ENCODE data around the gene AACS.
"Not testable (repeated sequence)": the region's sequence is repeated elsewhere in the genome, so short reads cannot be mapped to it uniquely, and the experiment has no call there.

Gene AACS

DNA sequence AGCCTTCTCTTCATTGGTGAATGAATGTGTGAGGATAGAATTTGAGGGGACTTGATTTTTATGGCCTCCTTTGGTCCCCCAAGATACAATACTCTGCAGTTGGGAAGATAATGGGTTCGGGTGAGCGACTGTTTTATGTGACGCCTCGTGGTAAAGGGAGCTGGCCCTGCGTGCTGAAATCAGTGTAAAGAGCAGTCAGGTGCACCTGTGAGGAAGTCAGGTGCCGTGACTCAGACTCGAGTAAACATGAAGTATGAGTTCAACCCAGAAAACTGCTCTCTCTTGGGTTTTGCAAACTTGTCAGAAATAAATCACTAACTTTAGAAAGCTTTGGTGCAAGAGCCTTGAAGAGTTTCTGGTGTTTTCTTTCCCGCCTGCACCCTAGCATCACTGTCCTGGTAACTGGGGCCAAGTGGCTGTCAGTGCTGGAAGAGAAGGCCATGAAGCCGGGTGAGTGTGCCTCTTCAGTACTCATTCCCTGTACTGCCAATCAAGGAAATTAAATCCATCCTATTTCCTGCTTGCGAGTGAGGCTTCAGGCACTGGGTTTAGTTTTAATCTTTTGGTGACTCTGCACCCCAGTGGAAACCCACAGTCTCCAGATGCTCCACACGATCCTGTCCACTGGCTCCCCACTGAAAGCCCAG, 59.2 kb downstream of the AACS start:
- no peak for DNase-seq (ENCODE audit: low read depth)

DNA sequence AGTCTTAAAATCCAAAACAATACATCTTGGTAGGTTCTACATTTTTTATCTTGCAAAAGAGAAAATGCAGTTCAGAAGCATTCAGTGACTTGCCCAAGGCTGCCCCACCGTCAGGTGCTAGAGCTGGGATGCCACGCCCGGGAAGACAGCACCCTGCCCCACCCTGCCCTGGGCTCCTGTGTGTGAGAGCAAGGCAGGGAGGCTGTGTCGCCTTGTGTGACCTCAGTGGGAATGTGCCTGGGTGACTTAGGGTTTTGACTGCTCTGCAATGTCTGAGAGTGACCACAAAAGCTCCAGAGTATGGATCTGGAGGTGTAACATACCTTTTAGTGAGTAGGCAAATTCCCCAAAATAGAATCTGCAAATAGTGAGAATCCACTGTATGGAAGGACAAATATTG, 60.0 kb downstream of the AACS start:
- DNase-seq (ENCODE audit: low read depth) = no peak

DNA sequence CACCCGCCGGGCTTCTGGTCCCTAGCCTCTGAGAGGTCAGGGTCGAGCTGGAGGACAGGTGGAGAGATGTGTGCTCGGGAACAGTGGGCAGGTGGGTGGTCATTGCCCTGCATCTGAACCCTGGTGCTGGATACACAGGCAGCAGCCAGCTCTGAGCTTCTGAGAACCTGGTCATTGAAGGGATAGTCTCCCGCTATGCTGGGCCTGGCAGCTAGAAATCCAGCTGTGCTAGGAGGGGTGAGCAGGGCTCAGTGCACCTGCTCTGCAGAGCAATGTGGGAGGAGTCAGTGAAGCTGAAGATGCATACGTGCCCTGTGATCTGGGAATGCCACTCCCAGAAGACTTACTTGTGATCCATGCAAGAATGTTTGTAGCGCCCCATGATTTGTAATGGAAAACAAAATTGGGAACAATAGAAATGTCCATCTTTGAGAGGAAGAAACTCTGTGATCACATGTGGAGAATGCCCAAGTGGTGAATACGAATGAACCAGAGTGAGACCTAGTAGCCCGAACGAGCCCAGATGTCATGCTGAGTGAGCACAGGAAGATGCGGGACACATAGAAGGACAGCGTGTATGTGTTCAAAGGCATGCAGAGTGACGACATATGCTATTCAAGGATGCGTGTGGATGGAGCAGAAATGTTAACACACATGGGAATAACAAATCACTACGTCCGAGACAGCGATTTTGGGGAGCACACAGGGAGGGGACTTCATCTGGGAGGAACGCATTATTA, 63.4 kb downstream of the AACS start:
- no peak for DNase-seq (ENCODE audit: low read depth)

DNA sequence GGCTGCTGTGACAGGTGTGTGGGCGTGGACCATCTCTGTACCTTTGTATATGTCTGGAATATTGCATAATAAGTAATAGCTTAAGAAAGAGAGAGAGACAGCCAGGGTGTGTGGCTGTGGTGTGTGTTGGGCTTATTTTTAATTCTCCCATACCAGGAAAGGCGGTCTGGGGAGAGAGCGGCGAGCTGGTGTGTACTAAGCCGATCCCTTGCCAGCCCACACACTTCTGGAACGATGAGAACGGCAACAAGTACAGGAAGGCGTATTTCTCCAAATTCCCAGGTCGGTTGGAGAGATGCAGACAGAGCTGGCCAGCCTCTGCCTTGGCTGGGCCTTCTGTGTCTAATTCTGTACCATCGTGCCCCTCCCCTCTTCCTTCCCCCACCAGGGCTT, 63.9 kb downstream of the AACS start:
- DNase-seq (ENCODE audit: low read depth) = no peak

DNA sequence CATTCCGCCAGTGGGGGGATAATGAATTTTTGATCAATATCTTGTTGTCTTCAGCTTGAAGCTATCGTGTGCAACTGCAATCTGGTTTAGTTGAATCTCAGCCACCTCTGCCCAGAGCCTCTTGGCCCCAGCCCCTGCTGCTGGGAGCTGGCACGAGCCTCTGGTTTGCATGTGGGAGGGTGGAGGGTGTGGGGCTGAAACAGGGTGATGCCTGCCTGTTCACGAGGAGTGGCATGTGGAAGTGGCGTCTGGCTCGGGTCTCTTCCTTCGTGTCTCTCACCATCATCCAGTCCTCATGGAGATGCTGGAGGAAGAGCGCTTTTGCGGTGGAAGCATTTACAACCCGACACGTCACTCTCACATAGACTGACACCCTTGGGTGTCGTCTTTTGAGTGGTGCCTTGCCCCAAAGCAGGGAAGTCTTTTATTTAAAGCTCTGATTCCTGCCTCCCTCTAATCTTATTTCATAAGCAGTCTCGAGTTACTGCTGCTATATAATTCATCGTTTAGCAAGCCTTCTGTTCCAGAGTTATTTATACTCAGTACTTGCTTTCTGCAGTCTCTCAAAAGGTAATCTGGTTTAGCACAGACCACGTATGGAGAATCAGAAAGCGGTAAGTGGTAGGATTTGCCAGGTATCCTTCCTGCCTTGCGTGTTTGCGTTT, 64.5 kb downstream of the AACS start:
- no peak for DNase-seq (ENCODE audit: low read depth)

DNA sequence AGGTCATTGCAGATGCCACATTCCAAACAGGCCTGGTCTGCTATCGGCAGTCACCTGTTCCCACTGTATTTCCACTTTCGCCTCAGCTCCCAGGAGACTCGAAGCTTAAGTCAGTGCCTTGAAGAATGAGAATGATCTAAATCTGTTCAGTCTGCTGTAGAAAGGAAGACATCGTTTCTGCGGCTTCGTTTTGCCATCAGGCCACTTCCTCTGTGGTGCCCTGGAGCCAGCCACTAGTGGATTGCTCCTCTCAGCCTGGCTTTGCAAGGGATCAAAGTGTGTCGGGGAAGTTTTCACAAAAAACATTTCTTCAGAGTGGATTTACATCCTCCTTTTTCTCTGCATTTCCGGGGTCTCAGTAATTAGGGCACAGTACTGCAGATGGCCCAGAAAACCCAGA, 66.7 kb downstream of the AACS start:
- DNase-seq (ENCODE audit: low read depth) = no peak

DNA sequence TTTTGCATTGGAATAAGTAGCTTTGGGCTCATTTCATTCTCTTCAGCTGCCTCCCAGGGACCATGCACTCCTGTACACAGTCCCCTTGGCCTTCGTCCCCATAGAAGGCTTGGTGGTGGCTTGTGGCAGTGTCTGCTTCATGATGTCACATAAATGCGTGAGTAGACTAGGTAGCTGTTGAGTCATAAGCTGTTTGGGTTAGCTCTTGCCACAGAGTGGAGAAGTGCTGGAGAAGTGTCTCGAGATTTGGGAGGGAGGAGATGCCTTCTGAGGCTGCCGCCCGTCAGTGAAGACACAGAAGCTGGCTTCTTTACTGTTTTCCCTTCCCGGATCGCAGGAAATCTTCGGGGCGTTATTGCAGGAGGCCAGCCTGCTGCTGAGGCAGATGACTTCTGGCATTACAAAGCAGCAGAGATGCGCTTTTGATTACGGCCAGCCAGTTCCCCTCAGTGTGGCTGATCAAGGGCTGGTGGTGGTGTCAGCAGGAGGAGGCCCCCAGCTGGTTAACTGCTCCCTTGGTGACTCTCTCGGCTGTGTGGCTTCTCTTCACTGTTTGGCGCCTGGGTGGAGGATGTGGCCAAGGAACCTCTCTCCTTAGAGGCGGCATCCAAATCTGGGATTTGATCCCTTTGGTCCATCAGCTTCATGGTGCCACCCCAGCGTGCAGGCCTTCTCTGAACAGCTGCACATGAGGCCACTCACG, 67.6 kb downstream of the AACS start:
- no peak for DNase-seq (ENCODE audit: low read depth)

DNA sequence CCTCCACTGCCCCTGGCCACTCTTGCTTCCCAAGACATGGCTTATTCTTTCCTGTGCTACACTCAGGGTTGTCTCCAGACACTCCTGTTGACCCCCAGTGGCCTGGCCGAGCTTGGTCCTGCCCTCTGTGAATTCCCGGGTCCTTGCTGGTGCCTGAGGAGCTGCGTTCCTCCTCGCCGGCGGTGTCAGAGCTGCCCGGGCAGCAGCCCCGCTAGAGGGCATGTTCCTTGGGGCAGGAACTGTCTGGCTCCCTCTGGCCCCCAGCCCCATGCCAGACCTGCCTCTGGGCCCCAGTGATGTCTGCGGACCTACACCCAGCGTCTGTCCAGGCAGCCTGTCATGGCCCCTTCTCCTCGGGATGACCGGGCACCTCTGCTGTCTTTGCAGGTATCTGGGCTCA, 68.4 kb downstream of the AACS start:
- DNase-seq (ENCODE audit: low read depth) = no peak

DNA sequence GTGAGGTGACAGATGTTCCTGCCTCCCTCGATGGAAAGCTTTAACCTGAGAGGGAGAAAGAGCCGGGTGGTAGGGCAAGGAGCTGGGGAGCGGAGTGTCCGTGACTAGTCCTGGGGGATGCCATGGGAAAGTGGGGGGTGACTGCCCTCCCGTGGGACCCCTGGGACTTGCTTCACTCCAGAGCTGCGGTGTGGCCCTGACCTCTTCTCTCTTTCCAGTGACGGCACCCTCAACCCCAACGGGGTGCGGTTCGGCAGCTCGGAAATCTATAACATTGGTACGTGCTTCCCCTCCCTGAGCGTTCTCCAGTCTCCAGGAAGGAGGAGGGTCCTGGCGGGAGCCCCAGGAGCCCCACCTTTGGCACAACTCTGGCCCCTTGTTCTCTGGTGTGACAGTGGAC, 69.3 kb downstream of the AACS start:
- DNase-seq (ENCODE audit: low read depth) = no peak

DNA sequence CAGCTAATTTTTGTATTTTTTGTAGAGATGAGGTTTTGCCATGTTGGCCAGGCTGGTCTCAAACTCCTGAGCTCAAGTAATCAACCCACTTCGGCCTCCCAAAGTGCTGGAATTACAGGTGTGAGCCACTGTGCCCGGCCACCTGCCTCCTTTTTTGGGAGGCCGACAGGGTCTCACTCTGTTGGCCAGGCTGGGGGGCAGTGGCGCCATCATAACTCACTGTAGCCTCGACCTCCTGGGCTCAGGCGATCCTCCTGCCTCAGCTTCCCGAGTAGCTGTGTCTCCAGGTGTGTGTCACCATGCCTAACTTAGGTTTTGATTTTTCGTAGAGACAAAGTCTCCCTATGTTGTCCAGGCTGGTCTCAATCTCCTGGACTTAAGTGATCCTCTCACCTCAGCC, 70.7 kb downstream of the AACS start:
- DNase-seq (ENCODE audit: low read depth) = no peak

DNA sequence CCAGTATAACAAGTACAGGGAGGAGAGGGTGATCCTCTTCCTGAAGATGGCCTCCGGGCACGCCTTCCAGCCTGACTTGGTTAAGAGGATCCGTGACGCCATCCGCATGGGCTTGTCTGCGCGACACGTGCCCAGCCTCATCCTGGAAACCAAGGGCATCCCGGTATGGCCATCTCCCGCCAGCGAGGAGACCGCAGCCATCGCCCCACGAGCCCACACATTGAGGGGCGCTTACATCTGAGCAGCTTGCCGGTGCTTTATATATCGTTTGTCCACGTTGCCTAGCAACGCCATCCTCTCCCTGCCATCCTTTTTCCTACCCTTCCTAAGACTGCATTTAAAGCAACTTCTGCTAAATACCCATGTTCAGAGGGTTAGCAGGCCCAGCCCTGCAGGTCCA, 71.5 kb downstream of the AACS start:
- no peak for DNase-seq (ENCODE audit: low read depth)

DNA sequence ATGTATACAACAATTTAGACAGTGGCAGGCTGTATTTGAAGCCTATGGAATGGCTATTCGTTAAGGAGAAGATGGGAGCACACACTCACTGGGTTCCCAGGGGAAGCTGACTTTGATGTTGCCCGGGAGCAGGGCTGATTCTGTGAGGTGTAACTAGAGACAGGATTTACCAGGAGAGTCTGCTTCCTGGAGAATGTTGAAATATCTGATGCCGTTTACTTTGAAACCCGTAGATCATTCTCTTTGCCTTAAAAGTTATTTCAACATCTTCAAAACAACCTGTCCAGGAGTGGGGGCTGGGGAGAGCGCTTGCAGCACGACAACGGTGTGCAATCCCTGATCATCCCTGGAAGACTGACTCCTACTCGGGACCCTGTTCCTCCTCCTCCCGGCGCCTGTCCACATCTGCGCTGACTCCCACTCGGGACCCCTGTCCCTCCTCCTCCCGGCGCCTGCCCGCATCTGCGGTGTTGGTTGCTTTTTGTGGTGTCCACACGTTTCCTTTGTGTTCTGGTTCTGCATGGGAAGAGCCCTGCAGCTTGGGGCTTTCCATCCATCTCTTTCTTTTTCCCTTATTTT, 72.6 kb downstream of the AACS start:
- no peak for DNase-seq (ENCODE audit: low read depth)

DNA sequence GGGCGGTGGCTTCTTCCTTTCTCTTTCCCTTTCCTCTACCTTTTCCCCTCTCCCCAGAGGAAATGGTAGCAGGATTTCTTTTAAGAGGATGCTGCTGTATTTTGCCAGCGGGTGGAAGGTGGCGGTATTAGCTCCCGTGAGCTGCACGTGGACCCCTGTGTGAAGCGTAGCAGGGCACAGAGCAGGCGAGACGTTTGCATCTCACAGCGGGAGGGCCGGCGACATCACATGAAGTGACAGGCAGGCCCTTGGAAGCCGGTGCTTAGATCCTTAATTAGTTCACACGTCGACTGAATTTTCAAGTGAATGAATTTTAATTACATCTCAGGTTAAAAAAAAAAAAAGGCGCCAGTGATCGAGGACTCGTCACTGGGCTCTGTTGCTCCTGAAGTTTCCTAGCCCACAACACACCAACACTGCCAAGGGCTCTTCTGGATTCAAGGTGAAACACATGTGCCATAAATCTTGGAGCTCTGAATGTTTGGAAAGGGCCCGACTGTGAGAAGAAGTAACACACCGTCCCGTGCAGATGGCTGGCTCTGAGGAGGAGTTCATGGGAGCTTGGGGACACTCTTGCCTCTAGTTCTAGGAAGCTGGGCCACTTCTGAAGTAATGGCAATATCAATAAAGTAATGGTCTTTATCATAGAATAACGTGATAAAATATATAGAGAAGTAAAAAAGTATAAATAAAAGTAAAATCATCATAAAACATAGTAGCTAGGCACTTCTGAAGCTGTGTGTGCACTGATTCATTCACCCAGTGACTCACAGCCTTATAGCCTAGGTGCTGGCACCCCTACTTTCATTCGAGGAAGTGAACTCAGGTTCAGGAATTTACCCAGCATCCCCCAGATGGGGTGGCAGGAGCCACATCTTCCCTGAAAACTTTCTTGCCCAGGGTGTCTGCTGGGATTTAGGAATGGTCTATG, 75.3 kb downstream of the AACS start:
- DNase-seq (ENCODE audit: low read depth) = no peak

DNA sequence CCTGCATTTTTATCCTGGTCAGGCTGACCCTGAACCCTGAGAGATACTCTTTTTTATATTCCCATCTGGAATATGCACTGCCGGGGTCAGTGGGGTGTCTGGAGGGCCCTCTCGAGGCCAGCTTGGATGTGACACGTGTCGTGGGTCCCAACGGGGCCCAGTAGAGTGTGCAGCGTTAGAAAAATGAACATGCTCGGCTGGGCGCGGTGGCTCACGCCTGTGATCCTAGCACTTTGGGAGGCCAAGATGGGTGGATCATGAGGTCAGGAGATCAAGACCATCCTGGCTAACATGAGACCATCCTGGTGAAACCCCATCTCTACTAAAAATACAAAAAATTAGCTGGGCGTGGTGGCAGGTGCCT, 76.0 kb downstream of the AACS start:
- not testable (repeated sequence) for DNase-seq (ENCODE audit: low read depth)

DNA sequence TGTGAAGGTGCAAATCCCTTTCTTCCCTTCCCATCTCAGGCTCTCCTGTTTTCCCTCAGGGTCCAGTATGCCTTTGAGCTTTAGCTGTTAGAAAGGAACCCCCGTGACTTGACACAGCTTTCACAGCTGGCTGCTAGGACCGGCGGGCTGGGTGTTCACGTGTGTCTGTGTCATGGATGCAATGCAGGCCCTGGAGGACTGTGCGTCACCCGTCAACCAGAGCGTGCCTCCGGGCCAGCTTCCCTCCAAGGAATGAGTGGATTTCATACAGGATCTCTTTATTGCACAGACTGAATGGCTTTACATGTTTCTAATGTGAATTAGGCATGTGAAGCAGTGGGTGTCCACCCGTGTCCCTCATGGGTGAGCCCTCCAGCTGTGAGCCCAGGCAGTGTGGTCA, 77.4 kb downstream of the AACS start:
- DNase-seq (ENCODE audit: low read depth) = no peak

DNA sequence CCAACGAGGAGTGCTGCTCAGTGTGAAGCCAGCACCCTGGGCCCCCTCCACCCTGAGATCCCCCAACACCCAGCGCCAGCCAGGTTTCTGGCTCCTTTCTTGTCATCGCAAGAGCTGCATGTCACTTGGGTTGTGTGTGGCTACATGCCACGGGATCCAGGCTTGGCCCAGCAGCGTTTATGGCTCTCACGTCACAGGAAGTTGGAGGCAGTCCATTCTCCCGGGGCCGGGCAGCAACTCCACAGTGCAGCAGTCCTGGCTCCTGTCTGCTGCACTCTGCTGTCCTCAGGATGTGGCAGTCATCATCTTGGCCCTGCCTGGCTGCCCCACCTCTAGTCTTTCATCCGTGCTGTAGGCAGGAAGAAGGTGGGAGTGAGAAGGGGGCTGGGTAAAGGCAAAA, 78.3 kb downstream of the AACS start:
- no peak for DNase-seq (ENCODE audit: low read depth)

DNA sequence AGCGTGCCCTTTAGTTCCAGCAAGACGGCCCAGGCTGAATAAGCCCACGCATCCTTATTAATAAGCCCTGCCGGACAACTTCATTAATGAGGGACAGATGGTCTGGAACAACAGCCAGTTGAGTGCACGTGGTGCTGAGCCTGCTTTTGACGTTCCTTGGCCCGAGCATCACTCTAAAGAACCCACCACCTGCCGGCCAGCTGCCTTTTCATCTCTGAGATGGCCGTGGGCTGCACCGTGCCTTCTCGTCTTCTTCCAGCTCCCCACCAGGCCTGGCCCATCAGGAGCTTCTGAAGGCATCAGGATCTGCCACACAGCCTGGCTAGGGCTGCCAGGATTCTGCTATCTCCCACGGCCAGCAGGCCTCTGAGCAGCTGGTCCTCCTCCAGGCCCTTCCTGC, 80.0 kb downstream of the AACS start:
- no peak for DNase-seq (ENCODE audit: low read depth)

DNA sequence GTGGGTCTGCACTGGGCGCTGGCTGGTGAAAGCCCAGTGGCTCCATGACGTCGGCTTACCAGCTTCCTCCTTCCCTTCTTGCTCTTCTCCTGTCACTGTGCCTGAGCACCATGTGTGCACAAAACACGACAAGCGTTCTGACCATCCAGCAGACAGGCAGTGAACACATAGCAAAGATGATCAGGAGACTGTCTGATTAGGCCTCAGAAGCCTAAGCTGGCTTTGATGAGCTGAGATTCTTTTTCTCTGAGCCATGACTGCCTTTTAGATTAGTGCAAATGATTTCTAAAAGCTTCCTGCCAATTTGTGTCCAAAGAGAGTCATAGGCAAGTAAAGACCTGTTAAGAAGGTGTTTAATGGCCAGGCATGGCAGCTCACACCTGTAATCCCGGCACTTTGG, 83.1 kb downstream of the AACS start:
- DNase-seq (ENCODE audit: low read depth) = no peak

DNA sequence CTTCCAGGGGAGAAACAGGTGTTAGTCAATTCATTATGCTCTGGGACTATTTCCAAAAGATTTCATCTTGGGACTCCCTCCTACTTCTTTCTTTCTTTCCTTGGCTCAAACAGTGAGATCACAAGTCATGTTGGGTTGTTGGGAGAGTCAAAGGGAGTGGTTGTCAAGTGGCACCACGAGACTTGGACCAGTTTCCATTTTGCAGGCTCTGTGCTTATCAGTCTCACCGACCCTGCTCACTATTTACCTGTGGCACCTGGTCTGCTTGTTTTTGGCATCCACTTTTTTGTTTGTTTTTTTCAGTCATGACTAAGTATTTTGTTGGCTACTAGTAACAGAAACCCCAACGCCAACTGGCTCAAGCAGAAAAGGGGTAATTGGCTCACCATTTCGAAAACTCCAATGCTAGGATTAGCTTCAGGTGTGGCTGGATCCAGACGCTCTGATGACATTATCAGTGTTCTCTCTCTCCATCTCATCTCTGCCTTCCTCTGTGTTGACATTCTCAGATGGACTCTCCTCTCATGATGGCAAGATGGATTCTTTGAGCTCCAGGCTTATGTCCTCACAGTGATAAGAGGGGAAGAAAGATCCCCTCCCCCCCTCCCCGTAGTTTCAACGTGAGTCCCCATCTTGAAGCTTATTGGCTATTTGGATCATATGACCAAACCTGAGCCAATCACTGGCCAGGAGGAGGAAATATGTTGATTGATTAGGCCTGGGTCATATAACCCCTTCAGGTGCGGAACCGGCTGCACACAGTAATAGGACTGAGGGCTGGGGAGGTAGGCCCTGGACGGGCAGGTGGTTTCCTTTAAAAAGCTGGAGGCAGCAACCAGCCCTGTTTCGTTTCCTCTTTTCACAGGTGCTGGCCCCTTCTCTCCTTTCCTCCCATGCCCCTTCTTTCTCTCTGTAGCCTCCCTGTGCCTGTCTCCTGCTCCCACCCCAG, 84.2 kb downstream of the AACS start:
- DNase-seq (ENCODE audit: low read depth) = no peak

DNA sequence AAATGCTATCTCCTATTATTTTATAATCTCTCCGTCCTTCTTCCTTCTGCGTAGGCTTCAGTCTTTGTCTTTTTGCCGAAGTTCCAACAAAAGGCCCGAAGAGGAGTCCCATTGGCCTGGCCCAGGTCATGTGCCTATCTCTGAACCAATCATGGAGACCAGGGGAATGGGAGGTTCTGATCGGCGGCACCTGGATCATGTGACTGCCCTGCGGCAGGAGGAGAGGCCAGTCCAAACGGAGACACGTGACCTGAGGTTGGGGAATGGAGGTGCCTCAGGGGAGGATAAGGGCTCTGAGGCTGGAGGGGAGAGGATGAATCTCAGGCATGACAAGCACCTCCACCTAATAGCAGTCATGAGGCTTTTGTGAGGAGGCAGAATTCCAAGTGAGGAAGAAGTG, 86.0 kb downstream of the AACS start:
- DNase-seq (ENCODE audit: low read depth) = no peak

Measured in T-helper 22 cell (primary cell).